Measurements from ENCODE around the gene CITED2.

GRCh38 chr6:139415365-139415764 is 40.9 kb upstream of the CITED2 start:
- TF ChIP-seq, protein P1, sequence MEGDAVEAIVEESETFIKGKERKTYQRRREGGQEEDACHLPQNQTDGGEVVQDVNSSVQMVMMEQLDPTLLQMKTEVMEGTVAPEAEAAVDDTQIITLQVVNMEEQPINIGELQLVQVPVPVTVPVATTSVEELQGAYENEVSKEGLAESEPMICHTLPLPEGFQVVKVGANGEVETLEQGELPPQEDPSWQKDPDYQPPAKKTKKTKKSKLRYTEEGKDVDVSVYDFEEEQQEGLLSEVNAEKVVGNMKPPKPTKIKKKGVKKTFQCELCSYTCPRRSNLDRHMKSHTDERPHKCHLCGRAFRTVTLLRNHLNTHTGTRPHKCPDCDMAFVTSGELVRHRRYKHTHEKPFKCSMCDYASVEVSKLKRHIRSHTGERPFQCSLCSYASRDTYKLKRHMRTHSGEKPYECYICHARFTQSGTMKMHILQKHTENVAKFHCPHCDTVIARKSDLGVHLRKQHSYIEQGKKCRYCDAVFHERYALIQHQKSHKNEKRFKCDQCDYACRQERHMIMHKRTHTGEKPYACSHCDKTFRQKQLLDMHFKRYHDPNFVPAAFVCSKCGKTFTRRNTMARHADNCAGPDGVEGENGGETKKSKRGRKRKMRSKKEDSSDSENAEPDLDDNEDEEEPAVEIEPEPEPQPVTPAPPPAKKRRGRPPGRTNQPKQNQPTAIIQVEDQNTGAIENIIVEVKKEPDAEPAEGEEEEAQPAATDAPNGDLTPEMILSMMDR (IDR thresholded peaks at IDR 0.05), result no peak
- TF ChIP-seq POLR2A (IDR thresholded peaks at IDR 0.05) (no peak), EP300 (IDR thresholded peaks at IDR 0.05) (no peak)

Measured in ovary (tissue), 3 donors.